NB4 (cell line): Measurements from ENCODE around the gene FNTB.

Experiments
- DNase-seq: peaks from one replicate; pipeline ENCODE4 v3.0.0; 2010; ENCODE audit warnings: low read depth
- H3K4me3 ChIP-seq: one replicate; pipeline ENCODE4 v1.5.1; 2011; ENCODE audit warnings: mild to moderate bottlenecking, low read depth, low read length, moderate library complexity
- CTCF ChIP-seq: IDR thresholded peaks from one replicate; pipeline ENCODE4 v1.5.1; 2012; ENCODE audit warnings: low read depth, low read length
- MYC ChIP-seq: IDR thresholded peaks from 2 replicates; pipeline ENCODE4 v1.6.1; 2011; ENCODE audit warnings: low read depth, low read length
- POLR2A ChIP-seq: IDR thresholded peaks from 2 replicates; pipeline ENCODE4 v1.6.1; 2011; ENCODE audit warnings: mild to moderate bottlenecking; ENCODE audit not compliant: insufficient read length; ENCODE audit errors: extremely low read depth
- TF ChIP-seq, protein P1 (sequence below): IDR thresholded peaks from 2 replicates; pipeline ENCODE4 v1.6.1; 2011; ENCODE audit warnings: low read depth, low read length

FNTB gene

DNA sequence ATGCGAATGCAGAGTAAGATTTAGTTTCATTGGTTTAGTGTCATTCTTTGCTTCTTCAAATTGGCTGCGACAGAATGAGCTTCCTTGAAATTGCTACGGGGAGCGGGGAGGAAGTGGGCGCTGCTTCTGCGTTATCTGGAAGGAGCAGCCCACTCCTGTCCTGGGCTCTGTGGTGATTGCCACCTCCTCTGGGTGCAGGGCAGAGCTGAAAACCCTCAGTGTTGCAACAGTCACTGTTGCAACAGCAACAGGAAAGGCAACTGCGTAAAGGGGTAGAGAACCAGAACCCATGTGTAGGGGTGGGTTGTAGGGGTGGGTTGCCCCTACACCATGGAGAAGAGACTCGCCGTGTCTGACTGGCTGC, 57.9 kb downstream of the FNTB start:
- TF ChIP-seq MYC (peak; percentile 92), POLR2A (peak; percentile 34), CTCF (no peak)
- TF ChIP-seq, protein P1, sequence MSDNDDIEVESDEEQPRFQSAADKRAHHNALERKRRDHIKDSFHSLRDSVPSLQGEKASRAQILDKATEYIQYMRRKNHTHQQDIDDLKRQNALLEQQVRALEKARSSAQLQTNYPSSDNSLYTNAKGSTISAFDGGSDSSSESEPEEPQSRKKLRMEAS = peak; percentile 75; the same call in 1 of the 2 replicates
- peak overlapping the region; percentile 50 for H3K4me3 ChIP-seq
- peak; percentile 99 for DNase-seq

DNA sequence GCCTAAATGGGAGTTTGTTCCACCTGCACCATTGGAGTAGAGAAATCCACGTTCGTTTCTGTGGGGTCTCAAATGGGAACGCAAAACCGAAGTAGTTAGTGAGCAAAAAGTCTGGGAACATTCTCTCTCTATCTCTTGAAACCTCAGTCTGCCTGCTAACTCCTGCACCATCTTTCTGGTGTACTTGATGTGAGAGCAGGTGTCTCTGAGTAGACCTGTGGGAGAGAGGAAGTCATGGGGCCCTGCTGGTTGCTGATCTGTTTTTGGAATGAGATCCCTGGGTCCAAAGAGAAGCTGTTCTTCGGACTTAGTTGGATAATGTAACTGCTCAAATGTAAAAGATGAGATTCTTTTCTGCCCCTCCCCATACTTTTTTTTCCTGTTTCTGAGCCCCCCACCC, 58.3 kb downstream of the FNTB start:
- DNase-seq = peak; percentile 73
- peak overlapping the region; percentile 46 for H3K4me3 ChIP-seq

DNA sequence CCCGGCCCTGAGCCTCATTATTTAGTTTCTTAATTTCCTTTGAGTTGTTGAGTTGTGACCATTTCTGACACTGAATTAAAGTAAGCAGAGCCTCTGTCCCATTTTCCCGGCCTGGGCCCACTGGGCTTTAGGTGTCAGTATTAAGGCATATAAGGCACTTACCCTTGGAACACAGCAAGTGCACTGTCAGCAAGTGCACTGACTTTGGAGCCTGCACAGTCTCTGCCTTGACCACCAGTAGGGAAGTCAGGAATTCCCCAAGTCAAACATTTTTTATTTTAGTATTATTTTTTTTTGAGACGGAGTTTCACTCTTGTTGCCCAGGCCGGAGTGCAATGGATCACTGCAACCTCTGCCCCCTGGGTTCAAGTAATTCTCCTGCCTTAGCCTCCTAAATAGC, 59.0 kb downstream of the FNTB start:
- peak; percentile 23 for DNase-seq
- TF ChIP-seq, protein P1 = no peak
- TF ChIP-seq MYC (no peak), CTCF (no peak), POLR2A (no peak)

More for the DNA sequence above, 58.3 kb downstream of the FNTB start:
- TF ChIP-seq MYC = no peak
- TF ChIP-seq, protein P1 = no peak
- TF ChIP-seq CTCF = no peak
- TF ChIP-seq POLR2A = no peak

DNA sequence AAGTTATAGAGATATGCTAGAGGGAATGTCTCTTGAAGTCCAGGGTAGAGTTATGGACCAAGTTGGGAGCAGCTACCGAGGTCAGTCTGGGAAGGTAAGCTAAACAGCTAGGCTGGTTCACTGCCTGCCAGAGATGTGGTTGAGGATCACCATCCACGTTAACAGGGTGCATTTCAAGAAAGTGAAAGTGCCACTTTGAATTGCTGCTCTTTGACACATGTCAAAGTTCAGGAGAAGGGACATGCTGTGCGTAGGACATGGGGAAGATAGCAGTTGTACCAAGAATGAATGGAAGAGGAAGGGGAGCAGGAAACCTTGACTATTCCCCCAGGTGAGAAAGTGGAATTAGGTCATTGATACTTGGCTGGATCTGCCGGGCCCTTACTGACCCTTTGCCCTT, 66.1 kb downstream of the FNTB start:
- TF ChIP-seq CTCF (no peak), MYC (no peak), POLR2A (no peak)
- TF ChIP-seq, protein P1 = no peak
- no peak overlapping the region for H3K4me3 ChIP-seq
- DNase-seq = no peak

More for the DNA sequence above, 59.0 kb downstream of the FNTB start:
- no peak overlapping the region for H3K4me3 ChIP-seq

- no peak for TF ChIP-seq POLR2A
- TF ChIP-seq, protein P1 = no peak
- TF ChIP-seq CTCF = no peak
- no peak for TF ChIP-seq MYC
- DNase-seq = no peak
Measured at GRCh38 chr14:65053466-65053865, 66.8 kb downstream of the FNTB start.

More at GRCh38 chr14:65053466-65053865, 66.8 kb downstream of the FNTB start:
- H3K4me3 ChIP-seq = no peak overlapping the region
